DMS153 (cell line): Measurements from ENCODE around the gene ATP6V0C.

ENCODE experiments used
- DNase-seq: peaks from one replicate; lab custom pipeline; 2025; lab: John Stamatoyannopoulos, UW

The ATP6V0C gene

DNA sequence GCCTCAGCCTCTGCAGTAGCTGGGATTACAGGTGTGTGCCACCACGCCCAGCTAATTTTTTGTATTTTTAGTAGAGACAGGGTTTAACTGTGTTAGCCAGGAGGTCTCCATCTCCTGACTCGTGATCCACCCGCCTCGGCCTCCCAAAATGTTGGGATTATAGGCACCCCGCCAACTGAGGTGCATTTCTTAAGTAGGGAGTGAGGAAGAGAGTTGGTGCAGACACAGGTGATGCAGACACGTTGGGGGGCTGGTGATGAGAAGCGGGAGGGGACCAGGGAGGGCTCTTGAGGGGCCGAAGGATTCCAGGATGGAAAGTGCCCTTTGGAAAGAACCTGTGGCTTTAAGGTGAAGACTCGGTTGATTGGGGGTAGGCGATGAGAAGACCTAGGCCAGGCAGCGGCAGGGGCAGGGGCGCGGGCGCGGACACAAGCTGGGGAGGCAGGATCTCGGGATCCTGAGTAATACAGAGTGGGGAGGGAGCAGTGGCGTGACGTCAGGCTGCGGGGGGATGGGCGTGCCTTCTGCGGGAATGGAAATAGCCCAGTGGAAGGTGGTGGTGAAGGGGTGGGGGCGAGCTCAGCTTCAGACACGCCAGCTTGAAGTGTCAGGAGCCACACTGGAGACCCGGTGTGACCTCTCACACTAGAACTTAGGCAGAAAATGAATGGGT, 2.5 kb upstream of the ATP6V0C start:
- DNase-seq: no peak

DNA sequence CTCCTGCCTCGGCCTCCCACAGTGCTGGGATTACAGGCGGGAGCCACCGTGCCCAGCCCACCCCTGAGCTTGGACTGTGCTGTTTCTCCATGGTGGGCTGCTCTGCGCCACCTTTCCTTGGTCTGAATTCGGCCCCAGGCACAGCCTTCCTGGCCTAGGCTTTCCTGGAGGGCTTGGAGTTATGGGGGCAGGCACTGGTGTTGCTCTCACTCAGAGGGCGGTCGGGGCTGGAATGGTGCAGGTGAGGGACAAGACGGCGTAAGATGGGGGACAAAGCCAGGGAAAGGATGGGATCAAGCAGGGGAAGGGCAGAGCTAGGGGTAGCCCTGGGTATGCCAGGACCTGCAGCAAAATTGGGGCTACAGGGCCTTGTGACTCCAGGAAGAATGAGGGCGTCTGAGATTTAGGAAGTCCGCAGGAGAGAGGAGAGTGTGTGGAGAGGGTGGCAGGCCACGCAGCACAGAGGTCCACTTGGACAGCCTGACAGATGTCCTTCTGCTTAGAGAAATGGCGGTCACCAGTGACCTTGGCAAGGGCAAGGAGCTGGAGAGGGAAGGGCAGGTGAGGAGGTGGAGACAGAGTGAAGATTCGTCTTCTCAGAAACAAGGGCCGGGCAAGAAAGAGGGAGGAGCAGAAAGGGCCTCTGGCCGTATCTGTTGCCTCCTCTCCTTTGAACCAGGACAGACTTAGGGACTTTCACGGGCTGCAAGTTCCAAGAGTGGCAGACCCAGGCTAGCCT, 1.6 kb upstream of the ATP6V0C start:
- DNase-seq: no peak

DNA sequence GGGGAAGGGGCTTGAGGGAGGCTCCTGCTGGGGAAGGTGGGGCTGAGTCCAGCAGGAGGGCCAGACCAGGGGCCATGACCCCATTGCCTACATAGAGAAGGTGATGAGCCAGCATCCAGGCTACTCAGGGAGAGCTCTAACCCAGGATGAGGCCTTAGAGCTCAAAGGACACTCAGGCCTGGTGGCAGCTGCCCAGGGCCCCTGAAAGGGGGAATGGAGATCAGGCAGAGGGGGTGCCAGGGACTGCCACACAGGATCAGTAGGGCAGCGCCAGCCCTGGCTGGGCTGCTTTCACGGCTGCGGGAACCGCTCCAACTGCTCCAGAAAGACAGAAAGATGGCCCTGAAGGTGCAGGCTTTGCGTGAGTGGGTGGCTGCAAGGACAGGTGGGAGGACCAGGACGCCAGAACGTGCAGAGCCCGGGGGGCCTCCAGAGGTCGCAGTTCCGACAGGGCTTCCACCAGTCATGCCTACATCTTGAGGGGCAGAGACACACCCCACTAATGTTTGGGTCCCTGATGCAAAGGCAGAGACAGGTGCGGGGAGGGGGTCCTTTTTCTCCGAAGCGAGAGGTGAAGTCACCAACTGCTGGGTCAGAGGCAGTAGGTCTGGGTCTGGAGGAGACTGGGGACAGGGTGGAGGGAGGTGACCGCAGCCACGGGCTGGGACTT, 882 bp upstream of the ATP6V0C start:
- no peak for DNase-seq

DNA sequence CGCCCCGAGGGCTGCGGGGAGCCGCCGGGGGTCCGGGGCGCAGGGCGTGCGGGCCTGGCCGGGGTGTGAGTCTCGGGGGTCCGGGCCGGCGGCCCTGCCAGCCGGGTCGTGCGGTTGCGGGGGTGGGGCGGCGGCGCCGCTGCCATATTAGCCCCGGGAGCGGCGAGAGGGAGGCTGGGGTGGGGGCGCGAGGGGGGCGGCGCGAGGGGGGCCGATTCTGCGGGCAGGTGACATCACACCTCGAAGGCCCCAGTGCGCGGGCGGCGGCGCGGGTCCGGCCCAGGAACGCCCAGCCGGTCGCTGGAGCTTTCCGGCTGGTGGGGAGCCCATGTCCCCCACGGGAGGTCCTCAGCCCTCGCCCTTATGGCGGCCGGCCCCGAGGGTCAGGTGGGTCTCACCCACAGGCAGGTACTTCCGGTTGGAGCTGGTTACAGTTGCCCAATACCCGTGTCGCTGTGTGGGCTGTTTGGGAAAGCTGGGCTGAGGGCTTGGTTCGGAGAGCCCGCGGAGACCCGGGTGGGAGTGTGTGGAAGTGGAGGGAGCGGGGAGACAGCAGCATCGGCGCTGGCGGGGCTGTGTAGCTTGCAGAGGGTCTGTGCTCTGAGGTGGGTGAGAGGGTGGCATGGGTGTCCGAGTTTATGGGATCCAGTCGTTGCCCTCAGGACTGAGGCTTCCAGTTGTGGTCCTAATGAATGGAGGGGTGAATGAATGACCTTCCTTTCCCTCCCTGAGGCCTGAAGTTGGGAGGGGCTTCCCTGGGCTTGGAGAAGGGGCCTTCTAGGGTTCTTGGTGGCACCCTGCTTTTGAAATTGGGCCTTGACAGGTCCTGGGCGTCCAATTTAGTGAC, 804 bp downstream of the ATP6V0C start:
- no peak for DNase-seq

DNA sequence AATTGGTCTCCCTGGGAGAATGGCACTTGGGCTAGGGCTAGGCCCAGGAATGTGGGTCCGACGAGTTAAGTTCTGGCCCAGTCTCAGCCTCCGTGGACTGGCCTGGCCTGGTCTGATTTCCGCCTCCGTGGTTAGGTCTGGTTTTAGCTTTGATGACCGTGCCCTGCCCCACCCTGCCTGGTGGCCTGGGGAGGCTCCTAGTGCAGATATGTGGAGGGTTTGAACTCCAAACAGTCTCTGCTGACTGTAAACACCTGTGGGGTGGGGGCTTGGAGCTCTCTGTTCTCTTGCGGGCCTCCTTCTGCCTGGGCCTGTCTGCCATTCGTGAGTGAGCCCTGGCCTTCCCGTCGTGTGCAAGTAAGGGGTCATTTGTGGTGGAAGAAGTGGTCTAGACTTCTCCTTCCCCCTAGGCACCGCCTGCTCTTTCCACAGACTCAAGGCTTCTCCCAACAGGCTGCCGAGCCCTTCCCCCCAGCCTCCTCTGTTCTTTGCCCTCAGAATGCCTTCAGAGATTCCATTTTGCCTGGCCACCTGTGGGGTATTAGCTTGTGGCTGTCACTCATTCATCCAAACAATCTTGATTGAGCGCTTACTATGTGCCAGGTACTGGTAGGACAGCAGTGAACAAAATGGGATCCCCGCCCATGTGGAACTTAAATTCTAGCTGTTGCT, 1.6 kb downstream of the ATP6V0C start:
- no peak for DNase-seq

DNA sequence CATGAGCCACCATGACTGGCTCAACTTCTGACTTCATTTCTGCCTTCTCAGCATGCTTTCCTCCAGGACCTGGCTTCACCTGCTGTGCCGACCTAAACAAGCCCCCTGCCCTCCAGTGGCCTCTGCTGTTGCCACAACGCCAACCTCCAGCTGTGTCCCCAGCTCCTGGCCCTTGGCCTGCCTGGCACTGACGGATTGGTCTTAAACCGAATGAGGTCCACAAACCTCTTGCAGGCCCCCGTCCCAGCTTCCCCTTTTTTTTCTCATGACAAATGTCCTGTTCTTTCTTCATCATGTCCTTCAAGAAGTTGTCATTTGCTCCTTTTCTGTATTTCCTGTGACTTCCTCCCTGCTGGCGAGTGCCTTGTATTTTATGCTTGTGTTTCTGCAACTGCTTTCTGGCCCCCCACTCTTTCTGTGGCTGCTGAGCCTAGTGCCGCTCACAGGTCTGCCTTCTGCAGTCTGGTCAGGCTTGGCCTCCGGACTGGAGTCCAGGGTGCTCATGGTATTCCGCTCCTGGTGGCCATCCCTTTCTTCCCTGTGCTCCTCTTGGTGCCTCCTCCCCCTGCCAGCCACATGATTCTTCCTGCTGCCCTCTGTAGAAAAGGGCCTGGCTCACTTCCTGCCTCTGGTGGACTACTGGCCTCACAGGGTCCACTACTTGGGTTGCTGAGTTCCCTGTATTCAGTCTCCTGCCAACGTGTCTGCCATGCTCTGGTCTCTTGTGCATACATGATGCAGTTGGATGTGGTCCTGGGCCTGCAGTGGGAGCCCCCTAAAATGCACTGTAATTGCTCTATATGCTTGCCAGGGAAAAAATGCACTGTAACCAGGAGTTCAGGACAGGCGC, 2.9 kb downstream of the ATP6V0C start:
- no peak for DNase-seq

DNA sequence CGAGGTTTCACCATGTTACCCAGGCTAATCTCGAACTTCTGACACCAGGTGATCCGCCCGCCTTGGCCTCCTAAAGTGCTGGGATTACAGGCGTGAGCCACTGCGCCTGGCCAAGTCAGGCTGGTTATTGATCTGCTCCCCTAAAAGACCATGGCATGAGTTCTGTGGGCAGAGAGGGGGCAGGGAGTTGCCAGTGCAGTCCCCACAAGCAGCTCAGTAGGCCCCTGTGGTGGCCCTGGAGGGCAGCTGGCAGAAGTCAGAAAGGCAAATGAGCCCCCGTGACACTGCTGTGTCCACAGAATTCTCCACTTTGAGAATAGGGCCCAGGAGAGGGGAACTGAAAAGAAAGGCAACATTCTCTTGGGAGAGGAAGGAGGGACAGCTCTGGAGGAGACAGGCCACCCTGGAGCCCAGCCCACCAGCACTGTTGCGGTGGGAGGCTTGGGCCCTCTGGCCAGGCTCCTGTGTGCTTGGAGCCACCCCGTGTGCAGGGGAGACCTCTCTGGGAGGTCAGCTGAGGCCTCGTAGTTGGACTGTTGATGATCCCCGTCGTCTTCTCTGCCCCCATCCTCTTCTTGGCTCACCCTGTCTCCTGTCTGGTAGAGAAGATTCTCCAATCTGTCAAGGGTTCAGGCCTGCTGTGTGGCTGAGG, 4.3 kb downstream of the ATP6V0C start:
- DNase-seq: no peak

DNA sequence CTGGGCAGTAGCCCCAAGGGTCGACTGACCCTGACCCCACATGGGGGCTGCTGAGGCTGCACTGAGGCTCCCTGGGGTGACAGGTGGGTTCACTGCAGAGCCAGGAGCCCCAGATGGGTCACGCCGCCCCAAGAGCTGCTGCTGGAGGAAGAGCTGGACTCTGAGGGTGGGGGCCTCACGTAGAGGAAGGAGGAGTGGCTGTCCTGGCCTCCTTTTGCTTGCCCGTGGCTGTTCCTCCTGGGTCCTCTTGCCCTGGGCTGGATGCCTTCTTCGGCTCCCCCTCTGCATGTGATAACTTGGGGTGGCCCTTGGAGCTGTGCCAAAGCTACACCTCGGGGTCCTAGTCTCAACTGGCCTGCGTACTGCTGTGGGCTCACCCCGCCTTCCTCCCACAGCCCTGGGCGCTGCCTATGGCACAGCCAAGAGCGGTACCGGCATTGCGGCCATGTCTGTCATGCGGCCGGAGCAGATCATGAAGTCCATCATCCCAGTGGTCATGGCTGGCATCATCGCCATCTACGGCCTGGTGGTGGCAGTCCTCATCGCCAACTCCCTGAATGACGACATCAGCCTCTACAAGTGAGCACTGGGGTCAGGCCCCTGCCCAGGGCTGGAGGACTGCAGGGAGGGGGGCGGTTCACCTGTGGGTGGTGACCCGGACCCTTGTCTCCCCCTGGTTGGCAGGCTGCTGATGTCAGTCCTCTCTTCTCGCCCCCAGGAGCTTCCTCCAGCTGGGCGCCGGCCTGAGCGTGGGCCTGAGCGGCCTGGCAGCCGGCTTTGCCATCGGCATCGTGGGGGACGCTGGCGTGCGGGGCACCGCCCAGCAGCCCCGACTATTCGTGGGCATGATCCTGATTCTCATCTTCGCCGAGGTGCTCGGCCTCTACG, 5.3 kb downstream of the ATP6V0C start:
- no peak for DNase-seq

DNA sequence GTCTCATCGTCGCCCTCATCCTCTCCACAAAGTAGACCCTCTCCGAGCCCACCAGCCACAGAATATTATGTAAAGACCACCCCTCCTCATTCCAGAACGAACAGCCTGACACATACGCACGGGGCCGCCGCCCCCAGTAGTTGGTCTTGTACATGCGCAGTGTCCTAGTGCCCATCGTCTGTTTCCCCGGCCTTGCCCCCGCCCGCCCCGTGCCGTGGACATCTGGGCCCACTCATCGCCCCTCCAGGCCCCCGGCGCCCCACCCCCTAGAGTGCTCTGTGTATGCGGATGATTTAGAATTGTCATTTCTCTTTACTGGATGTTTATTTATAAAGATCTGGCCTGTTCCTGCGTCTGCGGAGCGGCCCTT, 5.9 kb downstream of the ATP6V0C start:
- DNase-seq: no peak

DNA sequence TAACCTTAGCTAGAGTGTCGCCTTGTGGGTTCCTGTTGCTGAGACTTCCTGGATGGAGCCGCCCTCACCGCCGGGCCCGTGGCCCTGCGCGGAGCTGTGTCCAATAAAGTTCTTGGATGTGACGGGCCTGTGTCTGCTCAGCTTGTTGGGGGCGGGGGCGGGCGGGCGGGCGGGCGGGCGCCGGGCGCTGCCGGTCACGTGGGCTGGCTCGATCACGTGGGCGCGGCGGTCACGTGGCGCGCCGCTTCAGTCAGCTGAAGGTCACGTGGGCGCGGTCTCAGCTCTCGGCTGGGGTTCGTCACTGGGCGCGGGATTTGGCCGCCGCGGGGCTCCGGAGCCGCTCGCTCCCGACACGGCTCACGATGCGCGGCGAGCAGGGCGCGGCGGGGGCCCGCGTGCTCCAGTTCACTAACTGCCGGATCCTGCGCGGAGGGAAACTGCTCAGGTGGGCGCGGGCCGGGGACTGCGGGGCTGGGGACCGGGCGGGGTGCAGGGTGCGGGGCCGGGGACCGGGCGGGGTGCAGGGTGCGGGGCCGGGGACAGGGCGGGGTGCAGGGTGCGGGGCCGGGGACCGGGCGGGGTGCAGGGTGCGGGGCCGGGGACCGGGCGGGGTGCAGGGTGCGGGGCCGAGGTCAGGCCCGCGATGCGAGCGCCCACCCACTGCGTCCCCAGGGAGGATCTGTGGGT, 6.5 kb downstream of the ATP6V0C start, which contains the start of gene AMDHD2:
Gene AMDHD2, plus strand, starts transcription at position 275 of the 687 bp plus-strand sequence. Its CDS starts 88 bp downstream, at position 363.
- peak; percentile 71 for DNase-seq

DNA sequence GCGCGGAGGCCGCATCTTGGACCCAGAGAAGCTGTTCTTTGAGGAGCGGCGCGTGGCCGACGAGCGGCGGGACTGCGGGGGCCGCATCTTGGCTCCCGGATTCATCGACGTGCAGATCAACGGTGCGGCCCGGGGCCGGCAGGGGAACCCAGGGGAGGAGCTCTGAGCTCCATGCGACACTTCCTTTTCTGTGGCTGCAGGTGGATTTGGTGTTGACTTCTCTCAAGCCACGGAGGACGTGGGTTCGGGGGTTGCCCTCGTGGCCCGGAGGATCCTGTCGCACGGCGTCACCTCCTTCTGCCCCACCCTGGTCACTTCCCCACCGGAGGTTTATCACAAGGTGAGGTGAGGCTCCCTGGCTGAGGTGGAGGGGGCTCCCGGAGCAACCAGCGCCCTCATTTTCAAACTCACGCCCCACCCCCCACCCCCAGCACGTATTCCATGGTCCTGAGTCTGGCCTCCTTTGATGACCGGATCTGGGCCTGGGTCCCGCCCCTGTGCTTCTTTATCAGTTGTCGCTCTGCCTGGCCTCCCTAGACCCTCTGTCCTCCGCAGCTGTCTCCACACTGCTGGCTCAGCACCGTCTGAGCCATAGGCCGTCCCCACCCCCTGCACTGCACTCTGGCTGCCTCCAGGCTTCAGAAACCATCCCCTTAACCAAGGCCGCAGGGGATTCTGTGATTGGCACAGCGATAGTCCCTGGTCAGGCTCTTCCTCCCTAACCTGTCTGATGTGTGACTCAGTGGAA, 7.2 kb downstream of the ATP6V0C start:
- DNase-seq: no peak

DNA sequence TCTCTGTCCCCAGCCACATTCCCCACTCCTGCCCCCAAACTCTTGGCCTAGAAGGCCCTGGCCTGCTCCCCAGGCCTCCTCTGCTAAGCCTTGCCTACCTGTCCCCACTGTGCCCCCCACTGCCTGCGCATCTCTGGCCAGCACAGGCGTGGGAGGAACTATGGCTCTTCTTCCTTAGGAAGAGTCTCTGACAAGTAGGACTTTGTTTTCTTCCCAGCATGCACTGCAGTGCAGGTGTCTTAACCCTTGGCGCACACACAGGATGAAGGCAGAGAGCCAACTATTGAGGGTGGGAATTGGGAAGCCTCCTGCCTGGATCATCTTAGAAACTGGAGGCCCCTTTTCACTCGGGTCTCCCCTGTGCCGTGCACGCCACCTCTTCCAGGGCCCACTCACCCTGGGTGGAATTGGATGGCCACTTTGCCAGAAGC, 10.1 kb downstream of the ATP6V0C start:
- no peak for DNase-seq

DNA sequence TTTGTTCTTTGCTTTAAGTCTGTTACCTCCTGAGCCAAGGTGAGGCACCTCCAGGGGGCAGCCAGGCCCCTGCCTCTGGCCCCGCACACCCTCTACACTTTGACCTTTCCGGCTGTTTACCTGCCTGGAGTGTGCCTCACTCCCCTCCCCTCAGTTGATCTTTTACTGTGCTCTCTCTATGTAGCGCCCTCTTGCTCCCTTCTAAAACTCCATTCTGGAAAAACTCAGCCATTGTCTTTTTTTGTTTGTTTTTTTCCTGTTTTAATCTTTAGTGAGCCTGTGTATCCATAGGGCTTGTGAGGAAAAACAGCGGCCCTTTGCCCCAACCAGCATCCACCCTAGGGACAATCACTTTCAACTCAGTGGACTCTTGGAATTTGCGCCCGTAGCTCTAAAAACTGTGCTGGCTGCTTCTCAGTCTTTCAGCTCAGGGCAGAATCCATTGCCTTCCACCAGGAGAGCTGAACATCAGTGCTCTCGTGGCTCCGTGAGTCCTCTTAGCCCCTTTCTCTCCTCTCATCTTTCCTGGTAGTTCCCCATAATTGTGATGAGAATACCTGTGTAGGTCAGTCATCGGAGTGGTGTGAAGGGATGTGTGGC, 10.7 kb downstream of the ATP6V0C start:
- no peak for DNase-seq

DNA sequence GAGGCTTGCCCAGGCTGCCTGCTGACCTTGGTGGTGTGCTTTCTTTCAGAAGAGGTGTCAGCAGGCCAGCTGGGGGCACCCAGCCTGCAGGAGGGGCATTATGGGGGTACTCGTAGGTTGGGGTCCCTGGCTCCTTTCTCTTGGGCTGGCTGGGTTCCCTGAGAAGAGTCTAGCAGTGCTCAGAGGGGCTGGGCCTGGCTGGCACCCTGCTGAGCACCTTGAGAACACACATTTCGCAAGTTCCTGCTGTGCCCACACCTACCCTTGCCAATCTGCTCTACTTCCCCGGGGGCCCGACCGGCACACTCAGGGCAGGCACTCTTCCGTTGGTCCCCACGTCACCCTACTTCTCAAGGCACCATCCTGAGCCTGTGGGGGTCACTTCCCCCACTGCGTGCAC, 12.4 kb downstream of the ATP6V0C start:
- no peak for DNase-seq

DNA sequence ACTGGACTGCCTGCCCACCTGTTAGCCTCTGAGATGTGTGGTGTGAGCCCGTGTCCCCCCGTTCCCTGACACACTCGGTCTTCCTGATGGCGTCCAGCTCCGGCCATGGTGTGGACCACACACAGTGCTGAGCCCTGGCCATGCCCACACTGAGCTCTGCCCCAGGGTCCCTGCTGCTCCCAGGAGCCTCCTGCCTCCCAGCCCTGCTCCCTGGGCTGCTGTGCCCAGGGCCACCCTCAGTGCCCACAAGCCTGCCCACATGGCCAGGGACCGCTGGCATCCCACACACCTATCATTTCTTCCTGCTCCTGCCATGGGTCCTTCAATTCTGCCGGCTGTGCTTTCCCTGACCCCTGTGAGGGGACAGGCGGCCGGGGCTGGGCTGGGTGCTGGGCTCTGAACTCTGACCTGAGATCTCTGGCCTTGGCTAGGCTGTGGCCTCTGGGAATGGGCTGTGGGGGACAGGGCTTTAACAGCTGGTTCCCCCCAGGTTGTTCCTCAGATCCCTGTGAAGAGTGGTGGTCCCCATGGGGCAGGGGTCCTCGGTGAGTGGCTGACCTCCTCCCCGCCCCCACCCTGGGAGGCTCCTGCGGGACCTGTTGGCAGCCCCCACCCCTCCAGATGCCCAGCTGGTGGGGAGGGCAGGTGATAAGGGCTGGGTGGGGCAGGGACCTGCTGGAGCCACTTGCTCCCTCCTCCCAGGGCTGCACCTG, 13.5 kb downstream of the ATP6V0C start:
- DNase-seq: no peak

DNA sequence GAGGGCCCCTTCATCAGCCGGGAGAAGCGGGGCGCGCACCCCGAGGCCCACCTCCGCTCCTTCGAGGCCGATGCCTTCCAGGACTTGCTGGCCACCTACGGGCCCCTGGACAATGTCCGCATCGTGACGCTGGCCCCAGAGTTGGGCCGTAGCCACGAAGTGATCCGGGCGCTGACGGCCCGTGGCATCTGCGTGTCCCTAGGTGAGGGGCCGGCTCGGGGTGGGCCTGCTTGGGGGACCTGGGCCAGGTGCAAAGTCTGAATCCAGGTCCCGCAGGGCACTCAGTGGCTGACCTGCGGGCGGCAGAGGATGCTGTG, 14.0 kb downstream of the ATP6V0C start:
- DNase-seq: no peak
